B cell (primary cell): ENCODE measurements around the gene HOXA1. TPM values are rescaled to one million over a fixed set of nuclear protein-coding genes. Genes with fewer than 3 reads are reported as not detected.

Experiments used
- ATAC-seq: fragments of 200-7000 bp; cut with Tn5 transposase; one replicate; pipeline ENCODE4 v1.10.0; 2021; ENCODE audit warnings: low read depth, mild to moderate bottlenecking, moderate number of reproducible peaks, moderate library complexity
- CTCF ChIA-PET: fragments of 350-600 bp; sonication (Branson Sonifier 250); formaldehyde crosslinking; loops from one replicate; lab custom pipeline; 2021; ENCODE audit warnings: antibody characterized with exemption, inconsistent platforms; lab: Charles Lee
- POLR2A ChIA-PET: fragments of 350-600 bp; sonication (Branson Sonifier 250); formaldehyde crosslinking; loops from one replicate; lab custom pipeline; 2021; ENCODE audit warnings: antibody characterized with exemption; lab: Charles Lee
- DNase-seq: peaks from one replicate; pipeline ENCODE4 v3.0.0; 2013
- H2AFZ ChIP-seq: 2 replicates; pipeline ENCODE4 v1.6.1; 2012; ENCODE audit warnings: mild to moderate bottlenecking, low read depth, low read length; ENCODE audit not compliant: insufficient read depth, poor library complexity, severe bottlenecking
- H3K27ac ChIP-seq, 2 donors: 1 replicate in 1 of 2; 2 replicates in 1 of 2; pipeline ENCODE4 v1.5.1; 2012 to 2013; ENCODE audit warnings: low read length in 2 of 2, mild to moderate bottlenecking in 2 of 2, moderate library complexity in 1 of 2
- H3K27me3 ChIP-seq, 4 experiments: fragments of 200-600 bp in 1 of 4; sonication (generic) in 1 of 4; replicated peaks in 1 of 4; 1 replicate in 2 of 4; 2 replicates in 2 of 4; pipeline versions ENCODE4 v1.6.1 to v1.7.0; 2013 to 2016; ENCODE audit warnings: low read length in 3 of 4, mild to moderate bottlenecking in 2 of 4, mixed read lengths in 1 of 4, moderate library complexity in 1 of 4; ENCODE audit not compliant: insufficient read depth in 4 of 4, control insufficient read depth in 3 of 4; ENCODE audit errors: control extremely low read depth in 1 of 4
- H3K36me3 ChIP-seq, 2 experiments: replicated peaks in 1 of 2; 1 replicate in 1 of 2; 2 replicates in 1 of 2; pipeline versions ENCODE4 v1.6.1 to v1.7.1; 2013; ENCODE audit warnings: low read length in 1 of 2; ENCODE audit not compliant: insufficient read depth in 2 of 2, control insufficient read depth in 1 of 2; ENCODE audit errors: control extremely low read depth in 1 of 2, extremely low read depth in 1 of 2
- H3K4me1 ChIP-seq, 2 donors: fragments of 200-600 bp in 1 of 2; sonication (generic) in 1 of 2; 1 replicate in 1 of 2; 2 replicates in 1 of 2; pipeline versions ENCODE4 v1.5.1 to v1.6.1; 2013 to 2017; ENCODE audit warnings: low read length in 2 of 2; ENCODE audit not compliant: control insufficient read depth in 2 of 2, insufficient read depth in 2 of 2
- H3K4me2 ChIP-seq: replicated peaks from 2 replicates; pipeline ENCODE3; 2012; ENCODE audit warnings: mild to moderate bottlenecking, low read depth, low read length; ENCODE audit not compliant: poor library complexity, severe bottlenecking
- H3K4me3 ChIP-seq, 5 experiments: fragments of 200-600 bp in 1 of 5; sonication (generic) in 1 of 5; 1 replicate in 3 of 5; 2 replicates in 2 of 5; pipeline versions ENCODE4 v1.5.1 to v1.7.0; 2011 to 2016; ENCODE audit warnings: low read length in 4 of 5, mild to moderate bottlenecking in 4 of 5, low read depth in 2 of 5, control low read depth in 1 of 5, moderate library complexity in 1 of 5; ENCODE audit not compliant: insufficient read depth in 1 of 5; ENCODE audit errors: control extremely low read depth in 1 of 5, extremely low read depth in 1 of 5
- H3K79me2 ChIP-seq: fragments of 200-600 bp; sonication (generic); one replicate; pipeline ENCODE4 v1.6.0; 2016; ENCODE audit warnings: low read length; ENCODE audit not compliant: control insufficient read depth, insufficient read depth
- H3K9ac ChIP-seq: fragments of 200-600 bp; sonication (generic); 2 replicates; pipeline ENCODE4 v1.6.1; 2017; ENCODE audit warnings: mild to moderate bottlenecking, low read length, moderate library complexity
- H3K9me3 ChIP-seq, 3 donors: one replicate each; pipeline versions ENCODE4 v1.6.1 to v1.7.1; 2013; ENCODE audit warnings: low read length in 2 of 3; ENCODE audit not compliant: control insufficient read depth in 2 of 3, insufficient read depth in 1 of 3; ENCODE audit errors: control extremely low read depth in 1 of 3
- H4K20me1 ChIP-seq: 2 replicates; pipeline ENCODE4 v1.6.0; 2012; ENCODE audit warnings: mild to moderate bottlenecking, low read length; ENCODE audit not compliant: insufficient read depth, control insufficient read depth, poor library complexity, severe bottlenecking
- H3K27ac Mint-ChIP-seq: one replicate; pipeline ENCODE4 v1.8.0; 2021; ENCODE audit warnings: mixed read lengths
- H3K27me3 Mint-ChIP-seq: one replicate; pipeline ENCODE4 v1.8.0; 2021; ENCODE audit warnings: mixed read lengths
- H3K4me1 Mint-ChIP-seq: one replicate; pipeline ENCODE4 v1.8.0; 2021; ENCODE audit warnings: mixed read lengths
- H3K4me3 Mint-ChIP-seq: one replicate; pipeline ENCODE4 v1.8.0; 2021; ENCODE audit warnings: mixed read lengths
- H3K9me3 Mint-ChIP-seq: one replicate; pipeline ENCODE4 v1.8.0; 2022; ENCODE audit warnings: mixed read lengths; ENCODE audit not compliant: insufficient read depth
- EZH2 ChIP-seq: IDR thresholded peaks from 2 replicates; pipeline ENCODE4 v1.6.1; 2012; ENCODE audit warnings: borderline replicate concordance, low read depth, mild to moderate bottlenecking, moderate library complexity, low read length; ENCODE audit not compliant: insufficient read depth, poor library complexity, severe bottlenecking
- WGBS: methylation state at CpG from one replicate; pipeline ENCODE4 v1.1.5; 2013; ENCODE audit warnings: missing lambda C conversion rate; ENCODE audit not compliant: insufficient coverage; 5-methylcytosine and 5-hydroxymethylcytosine counted together
- intact Hi-C: fragments of 100-400 bp; cut with micrococcal nuclease; formaldehyde crosslinking; loops from one replicate; pipeline ENCODE4 v1.10.0; 2022
- polyA plus RNA-seq: library from polyadenylated mRNA; depleted of rRNA; stranded (reverse); fragments of >200 nt; gene quantifications from 2 replicates; pipeline ENCODE4 v1.2.3, GENCODE V29; 2012
- total RNA-seq, 2 donors: library from RNA; stranded (reverse); fragments of 120-200 nt in 1 of 2; gene quantifications; 1 replicate in 1 of 2; 2 replicates in 1 of 2; pipeline versions ENCODE4 v1.2.3 to v1.2.4, GENCODE V29; 2013 to 2022
- TF ChIP-seq, protein P1 (sequence below): fragments of 200-600 bp; IDR thresholded peaks from one replicate; pipeline ENCODE4 v1.8.0; 2022; ENCODE audit warnings: antibody characterized with exemption, mild to moderate bottlenecking

HOXA1 gene
- total and polyA plus RNA-seq, 2 donors (not counting 1 experiment from before 2014, with no cell fraction given) = 0.13 to 0.37 TPM

DNA sequence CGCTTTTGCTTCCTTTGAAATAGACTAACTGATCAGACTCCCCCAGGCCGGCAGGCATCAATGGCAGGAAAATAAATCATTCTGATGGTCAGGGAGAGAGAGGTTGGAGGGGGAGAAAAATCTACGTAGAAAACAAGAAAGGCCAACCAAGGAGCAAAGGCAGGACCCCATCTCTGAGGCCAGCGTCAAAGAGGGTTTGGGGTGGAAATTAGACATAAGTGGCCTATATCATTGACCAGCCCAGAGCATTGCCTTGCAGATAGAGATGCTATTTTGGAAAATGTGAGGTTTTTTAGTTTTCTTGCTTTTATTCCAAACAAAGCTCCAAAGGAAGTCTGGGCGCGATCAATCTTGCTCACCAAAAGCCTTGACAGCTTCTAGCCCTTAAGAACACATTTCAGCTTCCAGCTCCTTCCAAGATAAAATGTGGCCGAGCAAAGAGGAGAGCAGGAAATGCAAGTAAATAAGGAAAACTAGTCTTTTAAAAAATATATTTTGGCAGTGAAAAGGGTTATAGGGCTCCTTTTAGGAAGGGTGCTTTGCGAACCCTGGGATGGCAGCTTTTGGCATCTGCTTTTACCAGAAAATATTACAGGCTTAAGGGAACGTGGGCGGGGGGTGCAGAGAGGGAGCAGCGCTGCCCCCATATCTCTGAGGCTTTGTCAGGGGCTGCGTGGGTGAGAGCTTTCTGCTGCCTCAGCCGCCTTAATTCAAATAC lies 8.7 kb upstream of the HOXA1 start:
- 94% methylated on average over 4 of the region's 13 CpGs for WGBS
- DNase-seq (no peak), ATAC-seq (no peak)
- Mint-ChIP-seq H3K27ac (no peak overlapping the region), H3K9me3 (no peaks in the 10 kb centered on the region), H3K4me3 (no peak overlapping the region), H3K4me1 (peaks cover 18% of the 10 kb centered on the region), H3K27me3 (peaks cover 61% of the 10 kb centered on the region)
- Histone ChIP-seq H3K9me3 (peaks cover 0 to 31% (median 0%) of the 10 kb centered on the region in 3 donors), H3K27ac (no peak overlapping the region), H2AFZ (no peak overlapping the region), H3K4me2 (no peak overlapping the region), H3K4me3 (no peak overlapping the region), H3K79me2 (no peaks in the 10 kb centered on the region), H3K4me1 (peaks cover 13 to 19% of the 10 kb centered on the region in 2 donors), H3K27me3 (peaks cover 0 to 54% (median 47%) of the 10 kb centered on the region in 4 experiments), H3K36me3 (no peaks in the 10 kb centered on the region), H4K20me1 (no peaks in the 10 kb centered on the region), H3K9ac (no peak overlapping the region)
- ChIA-PET CTCF (interaction anchor here (1.7 kb wide), 1 partner anchor 57 kb away, joined by 4 read pairs; no protein-coding TSS in a partner anchor), POLR2A (no interaction called here)
- TF ChIP-seq, protein P1, sequence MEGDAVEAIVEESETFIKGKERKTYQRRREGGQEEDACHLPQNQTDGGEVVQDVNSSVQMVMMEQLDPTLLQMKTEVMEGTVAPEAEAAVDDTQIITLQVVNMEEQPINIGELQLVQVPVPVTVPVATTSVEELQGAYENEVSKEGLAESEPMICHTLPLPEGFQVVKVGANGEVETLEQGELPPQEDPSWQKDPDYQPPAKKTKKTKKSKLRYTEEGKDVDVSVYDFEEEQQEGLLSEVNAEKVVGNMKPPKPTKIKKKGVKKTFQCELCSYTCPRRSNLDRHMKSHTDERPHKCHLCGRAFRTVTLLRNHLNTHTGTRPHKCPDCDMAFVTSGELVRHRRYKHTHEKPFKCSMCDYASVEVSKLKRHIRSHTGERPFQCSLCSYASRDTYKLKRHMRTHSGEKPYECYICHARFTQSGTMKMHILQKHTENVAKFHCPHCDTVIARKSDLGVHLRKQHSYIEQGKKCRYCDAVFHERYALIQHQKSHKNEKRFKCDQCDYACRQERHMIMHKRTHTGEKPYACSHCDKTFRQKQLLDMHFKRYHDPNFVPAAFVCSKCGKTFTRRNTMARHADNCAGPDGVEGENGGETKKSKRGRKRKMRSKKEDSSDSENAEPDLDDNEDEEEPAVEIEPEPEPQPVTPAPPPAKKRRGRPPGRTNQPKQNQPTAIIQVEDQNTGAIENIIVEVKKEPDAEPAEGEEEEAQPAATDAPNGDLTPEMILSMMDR = no peak
- no peak for TF ChIP-seq EZH2
- intact Hi-C loops = no loop called here

DNA sequence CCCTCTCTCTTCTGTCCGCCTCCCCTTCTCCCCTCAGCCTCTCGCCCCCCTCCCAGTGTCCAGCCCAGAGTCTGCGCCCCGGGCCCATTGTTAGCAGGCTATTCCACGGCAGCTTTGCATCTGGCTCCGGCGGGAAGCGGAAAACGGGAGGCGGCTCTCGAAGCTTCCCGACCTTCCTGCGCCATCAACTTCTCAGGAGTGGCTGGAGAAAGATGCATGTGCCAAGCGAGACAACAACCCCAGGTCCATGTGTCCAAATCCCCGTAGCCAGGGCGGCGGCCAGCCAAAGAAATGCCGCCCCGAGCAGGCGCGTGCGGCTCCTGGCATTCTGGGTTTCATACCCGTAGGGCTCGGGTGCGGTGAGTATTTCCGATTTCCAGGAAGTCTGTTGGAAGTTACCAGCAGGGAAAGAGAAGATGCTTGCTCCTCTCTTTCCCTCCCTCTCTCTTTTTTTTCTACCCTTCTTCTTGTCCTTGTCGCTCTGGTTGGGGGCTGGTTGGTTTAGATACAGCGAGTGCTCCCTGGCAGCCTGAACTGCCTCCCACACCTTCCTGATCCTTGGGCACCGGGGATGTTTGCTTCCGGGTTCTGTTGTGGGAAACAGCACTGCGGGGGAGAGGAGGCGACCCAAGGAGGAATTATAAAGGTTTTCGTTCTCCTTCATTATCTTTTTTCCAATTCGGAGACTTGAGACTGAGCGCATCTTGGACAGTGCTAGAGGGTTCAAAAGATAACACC lies 7.9 kb upstream of the HOXA1 start:
- no peak overlapping the region for H3K4me3 Mint-ChIP-seq
- H3K4me1 Mint-ChIP-seq = peaks cover 26% of the 10 kb centered on the region
- POLR2A ChIA-PET = no interaction called here
- H3K4me3 ChIP-seq = no peak overlapping the region
- WGBS = 58% methylated on average over 23 of the region's 35 CpGs
- H3K27ac ChIP-seq = no peak overlapping the region
- peaks cover 0 to 36% (median 0%) of the 10 kb centered on the region in 3 donors for H3K9me3 ChIP-seq
- intact Hi-C loops = no loop called here
- no peak for TF ChIP-seq EZH2
- TF ChIP-seq, protein P1 = no peak
- H3K36me3 ChIP-seq = no peaks in the 10 kb centered on the region
- no peak for ATAC-seq
- no peak overlapping the region for H2AFZ ChIP-seq
- no peaks in the 10 kb centered on the region for H3K79me2 ChIP-seq
- H3K9me3 Mint-ChIP-seq = no peaks in the 10 kb centered on the region
- peaks cover 2% of the 10 kb centered on the region for H4K20me1 ChIP-seq
- peaks cover 0 to 62% (median 55%) of the 10 kb centered on the region in 4 experiments for H3K27me3 ChIP-seq
- DNase-seq = no peak
- no peak overlapping the region for H3K9ac ChIP-seq
- CTCF ChIA-PET = no interaction called here
- H3K27me3 Mint-ChIP-seq = peaks cover 69% of the 10 kb centered on the region
- no peak overlapping the region for H3K27ac Mint-ChIP-seq
- no peak overlapping the region for H3K4me2 ChIP-seq
- H3K4me1 ChIP-seq = peaks cover 18 to 25% of the 10 kb centered on the region in 2 donors
